Measurements from ENCODE around the gene C1QL1. TPM values are rescaled to one million over a fixed set of nuclear protein-coding genes. Genes with fewer than 3 reads are reported as not detected.

Gene C1QL1
- polyA plus RNA-seq, 1 experiment: 0.50 TPM

- Histone ChIP-seq H3K36me3 (ENCODE audit: control insufficient read depth, insufficient read depth, low read length) (peaks cover 3% of the 10 kb centered on the region), H3K4me3 (ENCODE audit: low read depth, low read length) (no peak overlapping the region), H3K27me3 (ENCODE audit: control insufficient read depth, insufficient read depth, low read length) (no peaks in the 10 kb centered on the region)
- ChIA-PET POLR2A (no interaction called here), CTCF (interaction anchor here (0.6 to 16.0 kb wide), 23 partner anchors 8 to 274 kb away, joined by 3 to 259 read pairs (median 9); partner anchors contain the start of genes ACBD4 and PLCD3)
- TF ChIP-seq CTCF (IDR thresholded peaks at IDR 0.05; ENCODE audit: insufficient read depth, low read depth, low read length): 0 out of 2 replicates have a peak, but pooled peaks have one; percentile 21
- DNase-seq (ENCODE audit: low read depth): no peak
Measured at GRCh38 chr17:44921122-44921882, 46.8 kb downstream of the C1QL1 start.

- ChIA-PET POLR2A (no interaction called here), CTCF (interaction anchor here (0.5 to 16.0 kb wide), 45 partner anchors 9 to 262 kb away, joined by 3 to 259 read pairs (median 5); partner anchors contain the start of genes ACBD4, EFTUD2 and PLCD3)
- H3K4me3 ChIP-seq (ENCODE audit: low read depth, low read length): no peak overlapping the region
- no peak for TF ChIP-seq CTCF (IDR thresholded peaks at IDR 0.05; ENCODE audit: insufficient read depth, low read depth, low read length)
- no peaks in the 10 kb centered on the region for H3K27me3 ChIP-seq (ENCODE audit: control insufficient read depth, insufficient read depth, low read length)
- no peak for DNase-seq (ENCODE audit: low read depth)
- no peaks in the 10 kb centered on the region for H3K36me3 ChIP-seq (ENCODE audit: control insufficient read depth, insufficient read depth, low read length)
Measured at GRCh38 chr17:44920565-44920940, 47.5 kb downstream of the C1QL1 start.

GRCh38 chr17:44919885-44920564 lies 48.1 kb downstream of the C1QL1 start:
- TF ChIP-seq CTCF (IDR thresholded peaks at IDR 0.05; ENCODE audit: insufficient read depth, low read depth, low read length): peak; percentile 85
- H3K27me3 ChIP-seq (ENCODE audit: control insufficient read depth, insufficient read depth, low read length): no peaks in the 10 kb centered on the region
- ChIA-PET POLR2A (no interaction called here), CTCF (interaction anchor here (0.5 to 16.0 kb wide), 45 partner anchors 9 to 262 kb away, joined by 3 to 259 read pairs (median 5); partner anchors contain the start of genes ACBD4 and EFTUD2)
- H3K36me3 ChIP-seq (ENCODE audit: control insufficient read depth, insufficient read depth, low read length): no peaks in the 10 kb centered on the region
- no peak overlapping the region for H3K4me3 ChIP-seq (ENCODE audit: low read depth, low read length)
- no peak for DNase-seq (ENCODE audit: low read depth)

- H3K4me3 ChIP-seq (ENCODE audit: low read depth, low read length): no peak overlapping the region
- no peaks in the 10 kb centered on the region for H3K27me3 ChIP-seq (ENCODE audit: control insufficient read depth, insufficient read depth, low read length)
- no peak for TF ChIP-seq CTCF (IDR thresholded peaks at IDR 0.05; ENCODE audit: insufficient read depth, low read depth, low read length)
- H3K36me3 ChIP-seq (ENCODE audit: control insufficient read depth, insufficient read depth, low read length): no peaks in the 10 kb centered on the region
- DNase-seq (ENCODE audit: low read depth): no peak
- ChIA-PET CTCF (interaction anchor here (0.6 to 16.0 kb wide), 25 partner anchors 9 to 216 kb away, joined by 3 to 259 read pairs (median 8); partner anchors contain the start of gene ACBD4), POLR2A (no interaction called here)
Measured at GRCh38 chr17:44919411-44919810, 48.7 kb downstream of the C1QL1 start.

- CTCF ChIA-PET: interaction anchor here (0.6 to 16.0 kb wide), 9 partner anchors 8 to 217 kb away, joined by 3 to 259 read pairs (median 4); partner anchors contain the start of genes ACBD4 and EFTUD2
- H3K36me3 ChIP-seq (ENCODE audit: control insufficient read depth, insufficient read depth, low read length): no peaks in the 10 kb centered on the region
- H3K4me3 ChIP-seq (ENCODE audit: low read depth, low read length): no peak overlapping the region
- POLR2A ChIA-PET: no interaction called here
- DNase-seq (ENCODE audit: low read depth): no peak
- TF ChIP-seq CTCF (IDR thresholded peaks at IDR 0.05; ENCODE audit: insufficient read depth, low read depth, low read length): no peak
- H3K27me3 ChIP-seq (ENCODE audit: control insufficient read depth, insufficient read depth, low read length): 0 out of 2 replicates have a peak, but pooled peaks cover 1% of the 10 kb centered on the region
Measured at GRCh38 chr17:44918006-44918405, 50.1 kb downstream of the C1QL1 start.
